Measurements from ENCODE around the gene FAF1.

The FAF1 gene

GRCh38 chr1:50591598-50591997 lies 368.5 kb downstream of the FAF1 start:
- H3K4me3 ChIP-seq (replicated peaks; ENCODE audit: low read depth, low read length) = no peak overlapping the region
- peaks cover 4% of the 10 kb centered on the region for H3K36me3 ChIP-seq (ENCODE audit: control insufficient read depth, insufficient read depth, low read length)
- no peak for DNase-seq (ENCODE audit: extremely low read depth, insufficient read length)
- no peak for TF ChIP-seq CTCF (IDR thresholded peaks at IDR 0.05; ENCODE audit: insufficient read depth, low read length, poor library complexity, severe bottlenecking)
- no peaks in the 10 kb centered on the region for H3K27me3 ChIP-seq (replicated peaks; ENCODE audit: control insufficient read depth, insufficient read depth, low read length)

GRCh38 chr1:50582346-50582745 lies 377.7 kb downstream of the FAF1 start:
- TF ChIP-seq CTCF (IDR thresholded peaks at IDR 0.05; ENCODE audit: insufficient read depth, low read length, poor library complexity, severe bottlenecking) = no peak
- no peak for DNase-seq (ENCODE audit: extremely low read depth, insufficient read length)
- Histone ChIP-seq H3K36me3 (ENCODE audit: control insufficient read depth, insufficient read depth, low read length) (no peaks in the 10 kb centered on the region), H3K27me3 (replicated peaks; ENCODE audit: control insufficient read depth, insufficient read depth, low read length) (no peaks in the 10 kb centered on the region), H3K4me3 (replicated peaks; ENCODE audit: low read depth, low read length) (no peak overlapping the region)

DNA sequence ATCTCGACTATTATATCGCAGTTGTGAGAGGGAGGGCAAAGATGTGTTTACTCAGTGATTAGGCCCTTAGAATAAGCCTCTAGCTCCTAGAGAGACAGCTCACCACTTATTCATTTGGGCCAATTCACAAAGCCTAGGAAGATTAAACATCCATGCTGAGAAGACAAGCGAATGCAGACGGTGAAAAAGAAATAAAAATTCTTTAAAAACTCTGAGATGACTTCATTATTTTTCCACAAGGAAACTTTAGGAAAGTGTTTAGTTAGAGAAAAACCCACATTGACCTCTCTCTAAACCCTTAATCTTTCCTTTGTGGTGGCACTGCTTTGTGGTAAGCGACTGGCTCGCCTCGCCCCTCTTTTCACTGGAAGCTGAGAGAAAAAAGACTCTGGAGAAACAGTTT lies 390.0 kb downstream of the FAF1 start:
- Histone ChIP-seq H3K36me3 (ENCODE audit: control insufficient read depth, insufficient read depth, low read length) (no peaks in the 10 kb centered on the region), H3K4me3 (replicated peaks; ENCODE audit: low read depth, low read length) (no peak overlapping the region), H3K27me3 (replicated peaks; ENCODE audit: control insufficient read depth, insufficient read depth, low read length) (no peaks in the 10 kb centered on the region)
- no peak for TF ChIP-seq CTCF (IDR thresholded peaks at IDR 0.05; ENCODE audit: insufficient read depth, low read length, poor library complexity, severe bottlenecking)
- DNase-seq (ENCODE audit: extremely low read depth, insufficient read length) = no peak

GRCh38 chr1:50568782-50569181 lies 391.3 kb downstream of the FAF1 start:
- Histone ChIP-seq H3K27me3 (replicated peaks; ENCODE audit: control insufficient read depth, insufficient read depth, low read length) (no peaks in the 10 kb centered on the region), H3K36me3 (ENCODE audit: control insufficient read depth, insufficient read depth, low read length) (no peaks in the 10 kb centered on the region), H3K4me3 (replicated peaks; ENCODE audit: low read depth, low read length) (no peak overlapping the region)
- TF ChIP-seq CTCF (IDR thresholded peaks at IDR 0.05; ENCODE audit: insufficient read depth, low read length, poor library complexity, severe bottlenecking) = no peak
- no peak for DNase-seq (ENCODE audit: extremely low read depth, insufficient read length)

DNA sequence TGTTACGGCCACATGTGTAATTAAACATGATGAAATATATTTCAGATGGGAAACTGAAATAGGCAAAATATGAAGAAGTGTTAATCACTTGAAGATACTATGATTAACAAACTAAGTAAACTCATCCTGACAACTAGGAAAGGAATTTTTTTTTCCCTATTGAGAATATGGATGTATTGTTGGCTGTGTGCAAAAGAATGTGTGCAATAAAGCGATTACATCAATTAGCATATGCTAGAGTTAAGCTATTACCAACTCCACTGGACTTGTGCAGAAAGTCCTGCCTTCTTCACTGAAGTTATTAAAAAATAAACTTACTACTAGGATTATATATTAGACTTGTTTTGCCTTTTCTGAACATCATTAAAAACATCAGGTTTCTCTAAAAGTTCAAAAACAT lies 393.7 kb downstream of the FAF1 start:
- H3K4me3 ChIP-seq (replicated peaks; ENCODE audit: low read depth, low read length) = no peak overlapping the region
- H3K27me3 ChIP-seq (replicated peaks; ENCODE audit: control insufficient read depth, insufficient read depth, low read length) = no peaks in the 10 kb centered on the region
- DNase-seq (ENCODE audit: extremely low read depth, insufficient read length) = no peak
- H3K36me3 ChIP-seq (ENCODE audit: control insufficient read depth, insufficient read depth, low read length) = no peaks in the 10 kb centered on the region
- no peak for TF ChIP-seq CTCF (IDR thresholded peaks at IDR 0.05; ENCODE audit: insufficient read depth, low read length, poor library complexity, severe bottlenecking)

DNA sequence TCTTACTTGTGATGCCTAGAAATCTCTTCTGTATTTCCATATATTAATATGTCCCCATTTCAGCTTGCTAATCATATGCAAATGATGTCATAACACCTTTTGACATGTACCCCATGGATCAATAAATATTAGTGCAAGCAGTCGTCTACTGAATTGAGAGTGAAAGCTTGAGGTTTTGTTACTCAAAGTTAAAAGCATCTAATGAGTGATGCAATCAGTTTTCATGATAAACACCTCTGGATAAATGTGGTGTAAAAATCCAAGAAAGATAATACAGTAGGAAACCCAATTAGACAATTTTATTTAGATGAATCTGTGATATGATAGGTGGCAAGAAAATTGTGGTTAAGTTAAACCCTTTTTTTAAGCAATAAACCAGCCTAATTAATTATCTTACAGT lies 395.6 kb downstream of the FAF1 start:
- H3K4me3 ChIP-seq (replicated peaks; ENCODE audit: low read depth, low read length) = no peak overlapping the region
- no peaks in the 10 kb centered on the region; the same call in 1 of the 2 replicates for H3K36me3 ChIP-seq (ENCODE audit: control insufficient read depth, insufficient read depth, low read length)
- no peak for DNase-seq (ENCODE audit: extremely low read depth, insufficient read length)
- TF ChIP-seq CTCF (IDR thresholded peaks at IDR 0.05; ENCODE audit: insufficient read depth, low read length, poor library complexity, severe bottlenecking) = no peak
- H3K27me3 ChIP-seq (replicated peaks; ENCODE audit: control insufficient read depth, insufficient read depth, low read length) = no peaks in the 10 kb centered on the region
